ENCODE measurements around the gene EXOC3L4. TPM values are rescaled to one million over a fixed set of nuclear protein-coding genes. Genes with fewer than 3 reads are reported as not detected.
A peak's percentile ranks its signal among the peaks of the same experiment; 100 is the strongest.

Gene EXOC3L4
- total and polyA plus RNA-seq, 4 experiments from 2014 or later: not detected

DNA sequence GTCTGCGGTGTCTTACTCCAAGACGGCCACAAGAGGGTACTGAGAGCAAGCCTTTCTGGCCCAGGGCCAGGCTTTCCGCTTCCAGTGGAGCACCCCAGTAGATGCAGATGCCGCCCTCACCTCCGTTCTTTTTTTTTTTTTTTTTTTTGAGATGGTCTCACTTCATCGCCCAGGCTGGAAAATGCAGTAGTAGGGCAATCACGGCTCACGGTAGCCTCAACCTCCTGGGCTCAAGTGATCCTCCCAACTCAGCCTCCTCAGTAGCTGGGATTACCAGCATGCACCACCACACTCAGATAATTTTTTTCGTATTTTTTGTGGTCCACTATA, 16.1 kb upstream of the EXOC3L4 start:
- H3K4me3 ChIP-seq (ENCODE audit: low read length in 2 of 2): no peak overlapping the region
- peak overlapping the region in 1 of 7 donors; percentile 51 for H3K27ac Mint-ChIP-seq
- peak; percentile 70 to 84 (median 80) for DNase-seq
- H3K36me3 ChIP-seq (ENCODE audit: insufficient read depth, low read length): no peaks in the 10 kb centered on the region
- no peaks in the 10 kb centered on the region for H3K27me3 ChIP-seq (ENCODE audit: insufficient read depth, low read length)
- POLR2A ChIA-PET (ENCODE audit: partially characterized antibody): no interaction called here
- no peaks in the 10 kb centered on the region for H3K9me3 Mint-ChIP-seq
- H3K27me3 Mint-ChIP-seq: peaks cover 0 to 2% of the 10 kb centered on the region in 2 donors
- H3K36me3 Mint-ChIP-seq: no peaks in the 10 kb centered on the region
- H3K4me3 Mint-ChIP-seq: peak overlapping the region in 2 of 8 donors; percentile 12 to 37
- H3K27ac ChIP-seq (ENCODE audit: low read depth, low read length): no peak overlapping the region
- intact Hi-C loops (cut with micrococcal nuclease): loop anchor here (1.0 kb wide), 1 partner anchor 13 kb away; no protein-coding TSS in a partner anchor
- H3K4me1 ChIP-seq (ENCODE audit: insufficient read depth, low read length): peaks cover 13% of the 10 kb centered on the region
- peaks cover 0 to 5% (median 0%) of the 10 kb centered on the region in 4 donors for H3K4me1 Mint-ChIP-seq
- CTCF ChIA-PET (ENCODE audit: partially characterized antibody): interaction anchor here (0.7 to 1.9 kb wide), 5 partner anchors 27 to 838 kb away, joined by 3 to 9 read pairs (median 3); no protein-coding TSS in a partner anchor
- H3K9me3 ChIP-seq (ENCODE audit: control insufficient read depth in 1 of 2, low read length in 2 of 2): no peaks in the 10 kb centered on the region

- H3K27ac ChIP-seq (ENCODE audit: low read depth, low read length): no peak overlapping the region
- no peaks in the 10 kb centered on the region for H3K9me3 ChIP-seq (ENCODE audit: control insufficient read depth in 1 of 2, low read length in 2 of 2)
- no peaks in the 10 kb centered on the region for H3K36me3 Mint-ChIP-seq
- H3K27me3 Mint-ChIP-seq: peaks cover 0 to 2% of the 10 kb centered on the region in 2 donors
- ChIA-PET POLR2A (ENCODE audit: partially characterized antibody) (no interaction called here), CTCF (ENCODE audit: partially characterized antibody) (interaction anchor here (0.7 to 1.9 kb wide), 8 partner anchors 12 to 838 kb away, joined by 3 to 9 read pairs (median 3); no protein-coding TSS in a partner anchor)
- no peaks in the 10 kb centered on the region for H3K9me3 Mint-ChIP-seq
- H3K36me3 ChIP-seq (ENCODE audit: insufficient read depth, low read length): no peaks in the 10 kb centered on the region
- H3K4me1 Mint-ChIP-seq: peaks cover 0 to 5% (median 0%) of the 10 kb centered on the region in 4 donors
- H3K27me3 ChIP-seq (ENCODE audit: insufficient read depth, low read length): no peaks in the 10 kb centered on the region
- H3K4me3 ChIP-seq (ENCODE audit: low read length in 2 of 2): no peak overlapping the region
- no peak for DNase-seq
- intact Hi-C loops (cut with micrococcal nuclease): loop anchor here (1.0 kb wide), 1 partner anchor 12 kb away; no protein-coding TSS in a partner anchor
- no peak overlapping the region for H3K27ac Mint-ChIP-seq
- peaks cover 13% of the 10 kb centered on the region for H3K4me1 ChIP-seq (ENCODE audit: insufficient read depth, low read length)
- no peak overlapping the region for H3K4me3 Mint-ChIP-seq
Measured at GRCh38 chr14:103078860-103079587, 15.5 kb upstream of the EXOC3L4 start.

GRCh38 chr14:103081951-103082350, 12.6 kb upstream of the EXOC3L4 start:
- POLR2A ChIA-PET (ENCODE audit: partially characterized antibody): no interaction called here

GRCh38 chr14:103084021-103084919, 10.3 kb upstream of the EXOC3L4 start, which contains the start of gene LBHD2:
LBHD2 (plus strand) TSS chr14:103084210; CDS start chr14:103086013, 1,803 bp downstream.
- H3K9me3 Mint-ChIP-seq: no peaks in the 10 kb centered on the region
- no peak within 1 kb of the TSS for H3K27ac Mint-ChIP-seq
- intact Hi-C loops (cut with micrococcal nuclease): no loop called here
- H3K4me3 Mint-ChIP-seq: no peak within 1 kb of the TSS
- H3K4me1 ChIP-seq (ENCODE audit: insufficient read depth, low read length): no peaks in the 10 kb centered on the region
- peaks cover 9 to 13% of the 10 kb centered on the region in 2 donors for H3K27me3 Mint-ChIP-seq
- H3K9me3 ChIP-seq (ENCODE audit: control insufficient read depth in 1 of 2, low read length in 2 of 2): no peaks in the 10 kb centered on the region
- CTCF ChIA-PET (ENCODE audit: partially characterized antibody): interaction anchor here (0.6 to 0.7 kb wide), 2 partner anchors 20 to 21 kb away, joined by 3 read pairs; no protein-coding TSS in a partner anchor
- POLR2A ChIA-PET (ENCODE audit: partially characterized antibody): no interaction called here
- no peaks in the 10 kb centered on the region for H3K36me3 ChIP-seq (ENCODE audit: insufficient read depth, low read length)
- no peak within 1 kb of the TSS for H3K4me3 ChIP-seq (ENCODE audit: low read length in 2 of 2)
- H3K27me3 ChIP-seq (ENCODE audit: insufficient read depth, low read length): peaks cover 6% of the 10 kb centered on the region
- H3K4me1 Mint-ChIP-seq: peaks cover 0 to 2% (median under 1%) of the 10 kb centered on the region in 4 donors
- H3K36me3 Mint-ChIP-seq: no peaks in the 10 kb centered on the region
- H3K27ac ChIP-seq (ENCODE audit: low read depth, low read length): no peak within 1 kb of the TSS
- no peak for DNase-seq

More at GRCh38 chr14:103081951-103082350, 12.6 kb upstream of the EXOC3L4 start:
- peaks cover 6% of the 10 kb centered on the region for H3K27me3 ChIP-seq (ENCODE audit: insufficient read depth, low read length)
- no peaks in the 10 kb centered on the region for H3K36me3 ChIP-seq (ENCODE audit: insufficient read depth, low read length)
- H3K4me3 ChIP-seq (ENCODE audit: low read length in 2 of 2): no peak overlapping the region
- H3K9me3 ChIP-seq (ENCODE audit: control insufficient read depth in 1 of 2, low read length in 2 of 2): no peaks in the 10 kb centered on the region
- Mint-ChIP-seq H3K4me1 (peaks cover 0 to 2% (median under 1%) of the 10 kb centered on the region in 4 donors), H3K27me3 (peaks cover 9 to 10% of the 10 kb centered on the region in 2 donors), H3K9me3 (no peaks in the 10 kb centered on the region), H3K36me3 (no peaks in the 10 kb centered on the region), H3K27ac (no peak overlapping the region), H3K4me3 (no peak overlapping the region)
- CTCF ChIA-PET (ENCODE audit: partially characterized antibody): no interaction called here
- intact Hi-C loops (cut with micrococcal nuclease): no loop called here
- peaks cover 5% of the 10 kb centered on the region for H3K4me1 ChIP-seq (ENCODE audit: insufficient read depth, low read length)
- H3K27ac ChIP-seq (ENCODE audit: low read depth, low read length): no peak overlapping the region
- no peak for DNase-seq

- POLR2A ChIA-PET (ENCODE audit: partially characterized antibody): no interaction called here
- Mint-ChIP-seq H3K4me3 (peak overlapping the region in 1 of 8 donors; percentile 14), H3K27me3 (peaks cover 9 to 13% of the 10 kb centered on the region in 2 donors), H3K27ac (no peak overlapping the region), H3K4me1 (peaks cover 0 to 2% (median under 1%) of the 10 kb centered on the region in 4 donors), H3K9me3 (no peaks in the 10 kb centered on the region), H3K36me3 (no peaks in the 10 kb centered on the region)
- CTCF ChIA-PET (ENCODE audit: partially characterized antibody): no interaction called here
- Histone ChIP-seq H3K9me3 (ENCODE audit: control insufficient read depth in 1 of 2, low read length in 2 of 2) (no peaks in the 10 kb centered on the region), H3K27me3 (ENCODE audit: insufficient read depth, low read length) (peaks cover 6% of the 10 kb centered on the region), H3K36me3 (ENCODE audit: insufficient read depth, low read length) (no peaks in the 10 kb centered on the region), H3K4me1 (ENCODE audit: insufficient read depth, low read length) (no peaks in the 10 kb centered on the region), H3K4me3 (ENCODE audit: low read length in 2 of 2) (no peak overlapping the region), H3K27ac (ENCODE audit: low read depth, low read length) (no peak overlapping the region)
- intact Hi-C loops (cut with micrococcal nuclease): no loop called here
- no peak for DNase-seq
Measured at GRCh38 chr14:103085106-103086091, 9.1 kb upstream of the EXOC3L4 start.

- Histone ChIP-seq H3K27ac (ENCODE audit: low read depth, low read length) (no peak overlapping the region), H3K36me3 (ENCODE audit: insufficient read depth, low read length) (no peaks in the 10 kb centered on the region), H3K4me1 (ENCODE audit: insufficient read depth, low read length) (peaks cover 9% of the 10 kb centered on the region), H3K27me3 (ENCODE audit: insufficient read depth, low read length) (peaks cover 6% of the 10 kb centered on the region), H3K4me3 (ENCODE audit: low read length in 2 of 2) (no peak overlapping the region), H3K9me3 (ENCODE audit: control insufficient read depth in 1 of 2, low read length in 2 of 2) (no peaks in the 10 kb centered on the region)
- intact Hi-C loops (cut with micrococcal nuclease): no loop called here
- Mint-ChIP-seq H3K27me3 (peaks cover 9 to 13% of the 10 kb centered on the region in 2 donors), H3K9me3 (no peaks in the 10 kb centered on the region), H3K36me3 (no peaks in the 10 kb centered on the region), H3K4me3 (peak overlapping the region in 1 of 8 donors; percentile 31), H3K4me1 (peaks cover 0 to 4% (median 1%) of the 10 kb centered on the region in 4 donors), H3K27ac (no peak overlapping the region)
- CTCF ChIA-PET (ENCODE audit: partially characterized antibody): interaction anchor here (0.6 to 1.1 kb wide), 3 partner anchors 18 to 395 kb away, joined by 3 to 4 read pairs (median 3); no protein-coding TSS in a partner anchor
- no peak for DNase-seq
- POLR2A ChIA-PET (ENCODE audit: partially characterized antibody): no interaction called here
Measured at GRCh38 chr14:103086771-103087342, 7.7 kb upstream of the EXOC3L4 start.

Measured in CD4-positive, alpha-beta memory T cell (primary cell).